Stimulated activated CD4-positive, alpha-beta T cell treated with anti-CD3 and anti-CD28 coated beads, Interleukin-12 subunit alpha, Interleukin-12 subunit beta, amount 100 ng/mL, for 4 hours (primary cell): ENCODE results near the gene ALDH1A2.
"Not testable (repeated sequence)": the region's sequence is repeated elsewhere in the genome, so short reads cannot be mapped to it uniquely, and the experiment has no call there.

ENCODE experiments used
- DNase-seq: peaks from one replicate; pipeline ENCODE4 v3.0.0-alpha.2; 2020

Gene ALDH1A2

DNA sequence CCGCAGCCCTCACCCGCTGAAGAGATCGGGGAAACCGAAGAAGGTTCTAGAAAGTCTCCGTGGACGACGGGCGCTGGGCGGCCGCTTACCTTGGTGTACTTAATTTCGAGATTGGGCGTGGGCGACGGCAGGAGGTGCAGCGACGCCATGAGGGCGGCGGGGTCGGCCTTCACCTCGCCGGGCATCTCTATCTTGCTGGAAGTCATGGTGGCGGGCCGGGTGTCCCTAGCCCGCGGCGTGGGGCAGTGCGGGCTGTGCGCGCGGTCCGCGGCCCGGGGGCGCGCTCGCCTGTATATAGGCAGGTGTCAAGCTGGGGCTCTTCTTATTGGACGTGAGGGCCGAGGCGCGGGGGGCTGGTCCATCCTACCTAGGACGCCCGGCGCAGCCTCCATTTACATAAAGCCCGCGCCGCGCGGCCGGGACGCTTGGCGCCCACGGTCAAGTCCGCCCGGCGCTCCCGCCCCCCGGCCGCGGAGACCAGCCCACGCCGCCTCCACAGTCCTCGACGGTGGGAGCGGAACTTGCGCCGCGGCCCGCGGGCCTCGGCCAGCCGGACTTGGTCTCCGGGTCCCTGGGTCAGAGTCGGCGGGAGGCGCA is at the start of gene ALDH1A2:
TSS of gene ALDH1A2 (minus strand) at position 267 of the 597 bp plus-strand sequence. CDS start at position 206, 61 bp downstream.
- peak; percentile 5 for DNase-seq

- no peak for DNase-seq
Measured at GRCh38 chr15:58114812-58115211, 49.3 kb upstream of the ALDH1A2 start.

DNA sequence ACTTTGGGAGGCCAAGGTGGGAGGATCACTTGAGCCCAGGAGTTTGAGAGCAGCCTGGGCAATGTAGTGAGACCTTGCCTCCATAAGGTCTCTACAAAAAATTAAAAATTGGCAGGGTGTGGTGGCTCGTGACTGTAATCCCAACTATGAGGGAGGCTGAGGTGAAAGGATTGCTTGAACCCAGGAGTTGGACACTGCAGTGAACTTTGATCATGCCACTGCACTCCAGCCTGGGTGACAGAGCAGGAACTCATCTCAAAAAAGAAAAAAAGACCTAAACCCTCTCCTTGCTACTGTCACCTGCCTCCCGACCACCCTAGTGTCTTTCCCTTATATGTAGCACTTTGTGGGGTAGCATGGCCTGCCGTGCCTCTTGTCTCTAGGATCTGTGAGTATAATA is 48.9 kb upstream of the ALDH1A2 start:
- no peak for DNase-seq

DNA sequence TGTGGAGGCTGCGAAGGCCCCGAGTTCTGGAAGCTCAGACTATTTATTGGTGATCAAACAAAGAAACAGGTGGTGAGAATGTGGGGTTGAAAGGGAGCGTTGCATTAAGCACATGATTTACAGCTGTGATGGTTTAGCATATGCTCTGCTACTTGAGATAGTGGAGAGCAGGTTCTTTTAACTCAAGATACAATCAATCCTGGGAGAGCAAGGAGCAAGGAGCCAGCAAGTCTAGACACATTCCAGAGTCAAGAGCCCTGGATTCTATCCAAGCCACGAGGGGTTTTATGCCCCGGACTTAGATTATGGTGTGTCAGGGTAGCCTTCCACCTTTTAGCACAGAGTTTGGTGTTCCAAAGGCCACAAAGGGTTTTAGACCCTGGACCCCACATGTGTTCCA is 47.8 kb upstream of the ALDH1A2 start:
- DNase-seq, result not testable (repeated sequence)

DNA sequence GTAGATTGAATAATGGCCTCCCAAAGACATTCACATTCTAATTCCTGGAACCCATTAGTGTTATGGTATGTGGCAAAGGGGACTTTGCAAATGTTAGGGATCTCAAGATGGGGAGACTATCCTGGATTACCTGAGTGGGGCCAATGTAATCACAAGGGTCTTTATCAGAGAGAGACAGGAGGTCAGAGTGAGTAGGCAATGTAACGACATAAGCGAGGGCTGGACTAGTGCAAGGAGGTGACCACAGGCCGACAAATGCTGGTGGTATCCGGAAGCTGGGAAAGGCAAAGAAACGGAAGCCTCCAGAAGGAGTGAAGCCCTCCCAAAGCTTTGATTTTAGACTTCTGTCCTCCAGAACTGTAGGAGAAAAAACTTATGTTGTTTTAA is 46.2 kb upstream of the ALDH1A2 start:
- DNase-seq, result no peak

DNA sequence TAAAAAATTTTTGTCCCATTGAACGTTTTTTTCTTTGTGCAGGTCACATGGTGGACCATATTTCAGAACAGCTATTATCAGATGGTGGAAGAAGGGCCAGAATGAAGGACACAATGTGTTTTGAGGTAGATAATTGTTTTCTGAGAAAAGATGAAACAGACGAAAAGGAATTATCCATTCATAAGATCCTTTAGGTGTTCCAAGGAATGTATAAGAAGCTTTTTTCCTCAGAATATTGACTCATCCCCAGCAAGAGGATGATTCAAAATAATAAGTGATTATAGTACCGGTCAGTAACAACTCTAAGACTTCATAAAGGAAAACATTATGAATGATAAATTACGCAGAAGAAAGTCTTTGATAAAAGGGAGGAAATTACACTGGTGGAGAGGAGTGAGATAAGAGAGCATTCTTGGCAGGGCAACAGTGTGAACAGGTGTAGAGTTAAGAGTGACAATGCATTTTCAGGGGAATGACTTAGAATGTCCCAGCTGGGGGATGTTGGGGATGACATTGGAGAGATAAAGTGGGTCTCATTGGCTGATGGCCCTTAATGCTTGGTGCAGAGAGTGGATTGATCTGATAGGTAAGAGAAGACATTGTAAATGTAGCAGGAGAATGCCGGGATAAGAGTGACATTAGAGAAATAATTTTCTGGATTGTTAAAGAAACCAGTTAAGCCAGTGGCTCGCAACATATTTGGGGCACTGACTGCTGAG is 45.6 kb upstream of the ALDH1A2 start:
- DNase-seq, result no peak

- no peak for DNase-seq
Measured at GRCh38 chr15:58109419-58109818, 43.9 kb upstream of the ALDH1A2 start.

- DNase-seq, result no peak
Measured at GRCh38 chr15:58108117-58108516, 42.6 kb upstream of the ALDH1A2 start.

GRCh38 chr15:58103482-58103881 is 38.0 kb upstream of the ALDH1A2 start:
- DNase-seq, result no peak

GRCh38 chr15:58096529-58097084 is 31.1 kb upstream of the ALDH1A2 start:
- no peak for DNase-seq

DNA sequence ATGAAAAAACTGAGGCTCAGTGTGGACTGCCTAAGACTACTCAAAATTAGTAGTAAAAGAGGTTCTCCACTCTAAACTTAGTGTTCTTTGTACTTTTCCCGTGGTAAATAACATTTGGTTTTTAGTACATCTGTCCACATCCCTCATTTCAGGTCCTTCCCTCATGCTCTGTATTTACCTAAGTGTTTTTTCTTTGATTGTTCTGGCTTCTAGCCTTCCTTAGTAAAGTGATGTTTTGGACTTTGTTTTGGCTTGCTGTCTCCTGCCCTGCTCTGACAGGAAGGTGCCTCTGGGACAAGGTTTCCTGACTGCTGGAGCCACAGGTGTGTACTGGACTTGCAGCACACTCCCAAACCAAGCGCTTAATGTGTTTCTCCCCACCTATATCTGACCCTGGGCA is 29.9 kb upstream of the ALDH1A2 start:
- DNase-seq, result no peak

DNA sequence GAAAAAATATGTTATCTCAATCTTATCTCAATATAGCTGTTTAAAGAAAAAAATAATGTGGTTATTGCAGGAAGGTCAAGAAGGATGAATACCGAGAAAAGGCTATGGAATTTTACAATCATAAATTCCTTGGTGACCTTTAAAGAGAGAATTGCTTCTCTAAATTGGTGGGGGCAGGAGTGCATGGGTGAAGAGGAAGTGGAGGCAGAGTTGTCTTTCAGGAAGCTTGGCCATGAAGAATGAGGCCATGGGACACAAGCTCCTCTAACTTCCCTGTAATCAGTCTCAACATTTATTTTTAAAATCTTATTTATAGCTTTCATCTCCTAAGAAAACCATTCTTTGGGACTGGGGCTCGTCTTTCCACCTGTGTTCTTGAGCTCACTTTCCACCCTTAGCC is 22.4 kb upstream of the ALDH1A2 start:
- no peak for DNase-seq

DNA sequence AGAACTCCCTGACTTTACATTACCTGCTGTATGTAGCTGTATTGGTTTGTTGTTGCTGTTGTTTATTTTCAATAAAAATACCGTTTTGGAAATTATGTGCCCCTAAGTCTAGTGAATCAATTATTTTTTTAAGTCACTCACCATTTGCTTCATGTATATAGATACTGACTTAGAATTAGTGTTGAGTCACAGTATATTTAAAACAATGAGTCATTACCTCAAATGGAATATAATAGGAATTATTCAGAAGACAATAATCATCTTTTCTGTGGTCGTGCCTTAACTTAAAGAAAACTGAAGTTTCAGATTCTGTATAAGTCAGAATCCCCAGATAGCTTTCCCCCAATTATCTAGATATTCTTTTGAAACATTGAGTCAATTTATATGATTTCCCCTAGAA is 21.0 kb upstream of the ALDH1A2 start:
- no peak for DNase-seq

GRCh38 chr15:58083526-58083925 is 18.0 kb upstream of the ALDH1A2 start:
- no peak for DNase-seq

GRCh38 chr15:58081891-58082290 is 16.4 kb upstream of the ALDH1A2 start:
- DNase-seq, result no peak

DNA sequence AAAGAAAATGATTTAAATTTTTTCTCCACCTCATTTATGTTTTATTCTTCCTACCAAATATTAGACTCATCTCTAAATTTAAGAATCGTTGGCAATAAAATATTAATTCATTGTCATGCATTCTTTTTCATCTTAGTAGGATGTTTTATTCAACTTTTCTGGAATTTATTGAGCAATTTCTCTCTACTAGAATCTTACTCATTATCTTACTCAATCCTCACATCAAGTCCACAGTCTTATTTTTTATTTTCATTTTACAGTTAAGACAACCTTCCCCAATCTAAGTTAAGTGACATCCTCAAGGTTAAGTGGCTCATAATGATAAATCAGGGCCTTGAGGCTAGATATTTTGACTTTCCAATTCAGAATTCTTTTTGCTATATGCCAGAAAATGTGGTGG is 15.9 kb upstream of the ALDH1A2 start:
- no peak for DNase-seq

- not testable (repeated sequence) for DNase-seq
Measured at GRCh38 chr15:58080959-58081358, 15.4 kb upstream of the ALDH1A2 start.

GRCh38 chr15:58080398-58080797 is 14.9 kb upstream of the ALDH1A2 start:
- DNase-seq, result no peak

DNA sequence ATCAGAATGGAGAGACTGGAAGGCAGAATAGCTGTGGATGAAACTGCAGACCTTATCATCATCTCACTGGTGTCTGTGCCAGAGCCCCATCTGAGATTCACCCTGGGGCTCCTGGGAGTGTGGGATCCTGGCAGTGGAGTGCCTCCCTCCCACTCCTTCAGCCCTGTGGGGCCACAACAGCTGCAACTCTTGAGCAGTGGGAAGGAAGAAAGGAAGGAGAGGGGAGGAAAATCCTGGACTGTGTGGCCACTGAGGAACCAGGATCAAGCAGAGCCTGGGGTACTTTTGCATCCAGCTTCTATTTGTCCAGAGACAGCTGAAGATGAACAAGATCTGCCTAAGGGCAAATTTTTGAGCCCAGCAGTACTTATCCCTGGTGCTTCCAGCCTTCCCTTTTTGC is 13.1 kb upstream of the ALDH1A2 start:
- DNase-seq, result no peak

GRCh38 chr15:58077427-58077826 is 11.9 kb upstream of the ALDH1A2 start:
- no peak for DNase-seq

DNA sequence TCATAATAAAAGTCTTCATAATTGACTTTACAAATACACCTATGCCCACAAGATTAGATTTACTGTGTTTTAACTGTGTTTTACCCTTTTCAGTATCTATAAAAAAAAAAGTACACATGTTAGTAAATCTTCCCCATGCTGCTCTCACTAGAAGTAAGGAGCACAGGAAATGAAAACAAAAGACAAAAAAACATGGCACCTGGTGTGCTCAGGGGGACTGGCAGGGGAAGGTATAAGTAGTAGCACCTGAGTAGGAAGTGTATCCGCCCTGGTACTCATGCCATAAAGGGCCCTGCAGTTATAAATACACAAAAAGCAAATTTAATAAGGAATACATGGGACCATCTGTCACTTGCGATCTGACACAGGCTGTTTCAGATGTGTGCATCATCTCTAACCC is 8.9 kb upstream of the ALDH1A2 start:
- no peak for DNase-seq

DNA sequence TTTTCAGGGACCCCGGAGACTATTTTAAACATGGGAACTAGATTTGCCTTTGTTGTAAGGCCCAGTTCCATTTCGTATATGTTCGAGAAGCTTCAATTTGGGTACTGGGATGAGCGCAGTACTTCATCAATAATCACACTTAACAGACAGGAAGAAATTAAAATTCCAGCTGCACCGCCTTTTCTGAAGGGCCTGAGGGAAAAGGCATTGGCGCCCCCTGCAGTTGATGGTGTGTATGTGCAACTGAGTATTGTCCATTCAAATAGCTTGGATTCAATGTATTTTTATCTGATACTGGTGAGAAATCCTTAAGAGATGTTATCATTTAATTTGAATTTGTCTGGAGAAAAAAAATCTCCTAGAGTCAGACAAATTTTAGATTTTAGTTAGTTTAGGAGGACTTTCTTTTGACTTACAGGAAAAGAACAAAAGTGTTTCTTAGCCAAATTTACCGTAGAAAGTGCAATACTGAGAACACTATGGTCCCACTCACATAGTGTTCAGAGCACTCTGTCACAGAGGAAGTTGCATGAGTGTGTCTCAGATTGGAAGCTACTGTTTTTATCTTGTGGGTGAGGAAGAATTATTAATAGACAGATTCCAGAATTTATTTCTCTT is 5.4 kb upstream of the ALDH1A2 start:
- peak; percentile 42 for DNase-seq

DNA sequence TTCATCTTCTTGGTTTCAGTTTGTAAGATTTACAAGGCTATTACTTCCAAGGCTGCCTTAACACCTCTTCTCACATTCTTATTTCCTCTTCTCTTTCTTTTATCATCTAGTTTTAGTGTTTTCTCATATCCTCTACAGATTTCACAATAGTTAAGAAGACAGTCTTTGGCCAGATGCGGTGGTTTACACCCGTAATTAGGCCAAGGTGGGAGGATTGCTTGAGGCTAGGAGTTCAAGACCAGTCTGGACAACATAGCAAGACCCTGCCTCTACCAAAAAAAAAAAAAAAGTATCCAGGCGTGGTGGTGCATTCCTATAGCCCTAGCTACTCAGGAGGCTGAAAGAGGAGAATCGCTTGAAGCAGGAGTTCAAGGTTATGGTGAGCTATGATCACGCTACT is 3.5 kb upstream of the ALDH1A2 start:
- no peak for DNase-seq
